Mucosa of rectum (tissue), 2 donors: ENCODE data around the gene HERC3.

Experiments
- H3K27ac ChIP-seq, 2 donors: one replicate each; pipeline ENCODE4 v1.7.0; 2013; ENCODE audit warnings: inconsistent platforms in 2 of 2, low read depth in 2 of 2, low read length in 2 of 2
- H3K27me3 ChIP-seq, 2 donors: one replicate each; pipeline ENCODE4 v1.7.0; 2013; ENCODE audit warnings: low read length in 2 of 2; ENCODE audit not compliant: control insufficient read depth in 2 of 2, insufficient read depth in 2 of 2
- H3K36me3 ChIP-seq, 2 donors: one replicate each; pipeline ENCODE4 v1.7.0; 2013; ENCODE audit warnings: low read length in 2 of 2; ENCODE audit not compliant: control insufficient read depth in 2 of 2, insufficient read depth in 2 of 2
- H3K4me1 ChIP-seq, 2 donors: one replicate each; pipeline ENCODE4 v1.7.0; 2013; ENCODE audit warnings: low read length in 2 of 2, mild to moderate bottlenecking in 1 of 2; ENCODE audit not compliant: control insufficient read depth in 2 of 2, insufficient read depth in 2 of 2
- H3K4me3 ChIP-seq, 2 donors: one replicate each; pipeline ENCODE4 v1.7.0; 2013; ENCODE audit warnings: low read length in 2 of 2
- H3K9ac ChIP-seq, 2 donors: one replicate each; pipeline ENCODE4 v1.7.0; 2013; ENCODE audit warnings: low read length in 2 of 2, low read depth in 1 of 2, mild to moderate bottlenecking in 1 of 2
- H3K9me3 ChIP-seq, 2 donors: one replicate each; pipeline ENCODE4 v1.7.0; 2013; ENCODE audit warnings: low read length in 2 of 2; ENCODE audit not compliant: control insufficient read depth in 2 of 2
- donor health status: healthy.
- donor health status: Normal muscosa, but diverticular disease.

The HERC3 gene

GRCh38 chr4:88709989-88710388 is 117.7 kb downstream of the HERC3 start:
- H3K36me3 ChIP-seq, result peaks cover 15 to 23% of the 10 kb centered on the region in 2 donors

GRCh38 chr4:88713782-88714181 is 121.5 kb downstream of the HERC3 start:
- no peak overlapping the region for H3K27ac ChIP-seq
- H3K36me3 ChIP-seq, result peaks cover 20 to 21% of the 10 kb centered on the region in 2 donors
- H3K4me1 ChIP-seq, result no peaks in the 10 kb centered on the region
- no peak overlapping the region for H3K4me3 ChIP-seq
- H3K9ac ChIP-seq, result no peak overlapping the region
- H3K27me3 ChIP-seq, result no peaks in the 10 kb centered on the region
- H3K9me3 ChIP-seq, result peaks cover 0 to 3% of the 10 kb centered on the region in 2 donors

More at GRCh38 chr4:88709989-88710388, 117.7 kb downstream of the HERC3 start:
- H3K4me3 ChIP-seq, result no peak overlapping the region
- H3K27me3 ChIP-seq, result no peaks in the 10 kb centered on the region
- H3K4me1 ChIP-seq, result no peaks in the 10 kb centered on the region
- no peaks in the 10 kb centered on the region for H3K9me3 ChIP-seq
- H3K27ac ChIP-seq, result no peak overlapping the region
- no peak overlapping the region for H3K9ac ChIP-seq

GRCh38 chr4:88718098-88718497 is 125.8 kb downstream of the HERC3 start:
- no peaks in the 10 kb centered on the region for H3K27me3 ChIP-seq
- peaks cover 29 to 36% of the 10 kb centered on the region in 2 donors for H3K36me3 ChIP-seq
- no peak overlapping the region for H3K4me3 ChIP-seq
- H3K9me3 ChIP-seq, result peaks cover 0 to 3% of the 10 kb centered on the region in 2 donors
- no peaks in the 10 kb centered on the region for H3K4me1 ChIP-seq
- H3K9ac ChIP-seq, result no peak overlapping the region
- no peak overlapping the region for H3K27ac ChIP-seq

- peaks cover 35 to 46% of the 10 kb centered on the region in 2 donors for H3K36me3 ChIP-seq
Measured at GRCh38 chr4:88719381-88719780, 127.1 kb downstream of the HERC3 start.

GRCh38 chr4:88720451-88721428 is 128.5 kb downstream of the HERC3 start:
- no peak overlapping the region for H3K27ac ChIP-seq
- no peaks in the 10 kb centered on the region for H3K27me3 ChIP-seq

More at GRCh38 chr4:88719381-88719780, 127.1 kb downstream of the HERC3 start:
- Histone ChIP-seq H3K4me3 (no peak overlapping the region), H3K9ac (no peak overlapping the region), H3K27me3 (no peaks in the 10 kb centered on the region), H3K27ac (no peak overlapping the region), H3K4me1 (no peaks in the 10 kb centered on the region), H3K9me3 (peaks cover 0 to 3% of the 10 kb centered on the region in 2 donors)

GRCh38 chr4:88722276-88722780 is 130.0 kb downstream of the HERC3 start:
- Histone ChIP-seq H3K4me3 (no peak overlapping the region), H3K27me3 (no peaks in the 10 kb centered on the region), H3K36me3 (peaks cover 47 to 61% of the 10 kb centered on the region in 2 donors), H3K9me3 (peaks cover 0 to 2% of the 10 kb centered on the region in 2 donors), H3K9ac (no peak overlapping the region), H3K27ac (no peak overlapping the region), H3K4me1 (no peaks in the 10 kb centered on the region)

More at GRCh38 chr4:88720451-88721428, 128.5 kb downstream of the HERC3 start:
- peaks cover 39 to 56% of the 10 kb centered on the region in 2 donors for H3K36me3 ChIP-seq
- H3K4me1 ChIP-seq, result no peaks in the 10 kb centered on the region
- no peak overlapping the region for H3K9ac ChIP-seq
- H3K4me3 ChIP-seq, result no peak overlapping the region
- peaks cover 0 to 3% of the 10 kb centered on the region in 2 donors for H3K9me3 ChIP-seq

- no peaks in the 10 kb centered on the region for H3K27me3 ChIP-seq
- H3K9ac ChIP-seq, result no peak overlapping the region
- H3K9me3 ChIP-seq, result no peaks in the 10 kb centered on the region
- peaks cover 47 to 62% of the 10 kb centered on the region in 2 donors for H3K36me3 ChIP-seq
- H3K4me1 ChIP-seq, result no peaks in the 10 kb centered on the region
- no peak overlapping the region for H3K4me3 ChIP-seq
- no peak overlapping the region for H3K27ac ChIP-seq
Measured at GRCh38 chr4:88722828-88723227, 130.5 kb downstream of the HERC3 start.

- H3K27me3 ChIP-seq, result no peaks in the 10 kb centered on the region
- H3K4me1 ChIP-seq, result no peaks in the 10 kb centered on the region
- H3K27ac ChIP-seq, result no peak overlapping the region
- H3K9ac ChIP-seq, result no peak overlapping the region
- no peaks in the 10 kb centered on the region for H3K9me3 ChIP-seq
- peaks cover 52 to 70% of the 10 kb centered on the region in 2 donors for H3K36me3 ChIP-seq
- no peak overlapping the region for H3K4me3 ChIP-seq
Measured at GRCh38 chr4:88724406-88724805, 132.1 kb downstream of the HERC3 start.

- peaks cover 57 to 77% of the 10 kb centered on the region in 2 donors for H3K36me3 ChIP-seq
- H3K9ac ChIP-seq, result no peak overlapping the region
- no peaks in the 10 kb centered on the region for H3K27me3 ChIP-seq
- H3K4me1 ChIP-seq, result no peaks in the 10 kb centered on the region
- H3K9me3 ChIP-seq, result no peaks in the 10 kb centered on the region
- H3K4me3 ChIP-seq, result no peak overlapping the region
- H3K27ac ChIP-seq, result no peak overlapping the region
Measured at GRCh38 chr4:88725143-88725542, 132.9 kb downstream of the HERC3 start.

- Histone ChIP-seq H3K4me3 (no peak overlapping the region), H3K27me3 (no peaks in the 10 kb centered on the region), H3K36me3 (peaks cover 65 to 77% of the 10 kb centered on the region in 2 donors), H3K27ac (no peak overlapping the region), H3K9me3 (no peaks in the 10 kb centered on the region), H3K4me1 (no peaks in the 10 kb centered on the region), H3K9ac (no peak overlapping the region)
Measured at GRCh38 chr4:88725986-88726385, 133.7 kb downstream of the HERC3 start.
